Measurements from ENCODE around the gene RMND1.
"Not testable (repeated sequence)": the region's sequence is repeated elsewhere in the genome, so short reads cannot be mapped to it uniquely, and the experiment has no call there.

The RMND1 gene

GRCh38 chr6:151357758-151358436 is 94.0 kb downstream of the RMND1 start:
- H3K36me3 ChIP-seq (ENCODE audit: insufficient read depth, low read length): peaks cover 20% of the 10 kb centered on the region
- no peaks in the 10 kb centered on the region for H3K9me2 ChIP-seq (ENCODE audit: low read depth, low read length)
- H3K9me3 ChIP-seq (ENCODE audit: low read length): no peaks in the 10 kb centered on the region
- no peak overlapping the region for H3K4me3 ChIP-seq (ENCODE audit: low read depth, low read length, poor library complexity, severe bottlenecking)
- H3K4me2 ChIP-seq (ENCODE audit: low read length): no peak overlapping the region
- no peak for TF ChIP-seq EZH2 (IDR thresholded peaks at IDR 0.05; ENCODE audit: borderline replicate concordance, low read length)
- no peak for TF ChIP-seq CTCF (IDR thresholded peaks at IDR 0.05; ENCODE audit: low read length)
- no peaks in the 10 kb centered on the region for H3F3A ChIP-seq (ENCODE audit: insufficient read depth, low read length)
- H3K4me1 ChIP-seq (ENCODE audit: insufficient read depth, low read length, severe bottlenecking): no peaks in the 10 kb centered on the region
- no peak overlapping the region for H2AFZ ChIP-seq (ENCODE audit: low read length)
- H3K79me2 ChIP-seq (ENCODE audit: insufficient read depth, low read length): no peaks in the 10 kb centered on the region
- H3K27ac ChIP-seq (ENCODE audit: low read depth, low read length, poor library complexity, severe bottlenecking): no peak overlapping the region
- no peak overlapping the region for H3K9ac ChIP-seq (ENCODE audit: low read length)
- no peaks in the 10 kb centered on the region for H3K27me3 ChIP-seq (ENCODE audit: insufficient read depth, low read length)
- no peaks in the 10 kb centered on the region for H4K20me1 ChIP-seq (ENCODE audit: insufficient read depth, low read length)

GRCh38 chr6:151356983-151357382 is 94.9 kb downstream of the RMND1 start:
- H3K9ac ChIP-seq (ENCODE audit: low read length); H3K4me2 ChIP-seq (ENCODE audit: low read length): not testable (repeated sequence)
- peaks cover 12% of the 10 kb centered on the region for H3K36me3 ChIP-seq (ENCODE audit: insufficient read depth, low read length)

More at GRCh38 chr6:151356983-151357382, 94.9 kb downstream of the RMND1 start:
- H3K27me3 ChIP-seq (ENCODE audit: insufficient read depth, low read length); H4K20me1 ChIP-seq (ENCODE audit: insufficient read depth, low read length); H3K9me3 ChIP-seq (ENCODE audit: low read length); H3K27ac ChIP-seq (ENCODE audit: low read depth, low read length, poor library complexity, severe bottlenecking); H2AFZ ChIP-seq (ENCODE audit: low read length); H3F3A ChIP-seq (ENCODE audit: insufficient read depth, low read length); H3K9me2 ChIP-seq (ENCODE audit: low read depth, low read length); H3K4me3 ChIP-seq (ENCODE audit: low read depth, low read length, poor library complexity, severe bottlenecking); H3K4me1 ChIP-seq (ENCODE audit: insufficient read depth, low read length, severe bottlenecking); H3K79me2 ChIP-seq (ENCODE audit: insufficient read depth, low read length): not testable (repeated sequence)

Measured in OCI-LY1 (cell line).